ENCODE data around the gene ABCC5.

Gene ABCC5

GRCh38 chr3:183975981-183976662 lies 41.6 kb downstream of the ABCC5 start:
- no peak for DNase-seq (ENCODE audit: low spot score)

- peak; percentile 13 for DNase-seq (ENCODE audit: low spot score)
Observed at GRCh38 chr3:183968666-183969245, 48.9 kb downstream of the ABCC5 start.

GRCh38 chr3:183967693-183968092 lies 50.0 kb downstream of the ABCC5 start:
- no peak for DNase-seq (ENCODE audit: low spot score)

GRCh38 chr3:183966361-183966791 lies 51.3 kb downstream of the ABCC5 start:
- no peak for DNase-seq (ENCODE audit: low spot score)

GRCh38 chr3:183962807-183963206 lies 54.9 kb downstream of the ABCC5 start:
- DNase-seq (ENCODE audit: low spot score), result no peak

- DNase-seq (ENCODE audit: low spot score), result no peak
Observed at GRCh38 chr3:183959214-183959613, 58.5 kb downstream of the ABCC5 start.

GRCh38 chr3:183958775-183959174 lies 58.9 kb downstream of the ABCC5 start:
- no peak for DNase-seq (ENCODE audit: low spot score)

- DNase-seq (ENCODE audit: low spot score), result no peak
Observed at GRCh38 chr3:183958226-183958625, 59.5 kb downstream of the ABCC5 start.

GRCh38 chr3:183954875-183955274 lies 62.8 kb downstream of the ABCC5 start:
- DNase-seq (ENCODE audit: low spot score), result no peak

- no peak for DNase-seq (ENCODE audit: low spot score)
Observed at GRCh38 chr3:183953471-183954070, 64.1 kb downstream of the ABCC5 start.

- no peak for DNase-seq (ENCODE audit: low spot score)
Observed at GRCh38 chr3:183951459-183951858, 66.2 kb downstream of the ABCC5 start.

GRCh38 chr3:183949690-183950089 lies 68.0 kb downstream of the ABCC5 start:
- no peak for DNase-seq (ENCODE audit: low spot score)

- no peak for DNase-seq (ENCODE audit: low spot score)
Observed at GRCh38 chr3:183946037-183946436, 71.6 kb downstream of the ABCC5 start.

GRCh38 chr3:183944775-183945174 lies 72.9 kb downstream of the ABCC5 start:
- DNase-seq (ENCODE audit: low spot score), result no peak

- DNase-seq (ENCODE audit: low spot score), result no peak
Observed at GRCh38 chr3:183943739-183944138, 73.9 kb downstream of the ABCC5 start.

- DNase-seq (ENCODE audit: low spot score), result no peak
Observed at GRCh38 chr3:183941216-183941615, 76.5 kb downstream of the ABCC5 start.

GRCh38 chr3:183937601-183938286 lies 79.9 kb downstream of the ABCC5 start:
- no peak for DNase-seq (ENCODE audit: low spot score)

GRCh38 chr3:183933160-183933559 lies 84.5 kb downstream of the ABCC5 start:
- no peak for DNase-seq (ENCODE audit: low spot score)

- no peak for DNase-seq (ENCODE audit: low spot score)
Observed at GRCh38 chr3:183931881-183932280, 85.8 kb downstream of the ABCC5 start.

- DNase-seq (ENCODE audit: low spot score), result no peak
Observed at GRCh38 chr3:183930086-183930485, 87.6 kb downstream of the ABCC5 start.

GRCh38 chr3:183927059-183927458 lies 90.6 kb downstream of the ABCC5 start:
- DNase-seq (ENCODE audit: low spot score), result no peak

GRCh38 chr3:183924956-183925355 lies 92.7 kb downstream of the ABCC5 start:
- DNase-seq (ENCODE audit: low spot score), result no peak

- DNase-seq (ENCODE audit: low spot score), result no peak
Observed at GRCh38 chr3:183924543-183924942, 93.1 kb downstream of the ABCC5 start.

All from AG08396 (cell line).